SKM-1 (cell line): Measurements from ENCODE around the gene PTPRD.

Source experiments
- DNase-seq: peaks from one replicate; lab custom pipeline; 2025; ENCODE audit not compliant: unreplicated experiment; lab: John Stamatoyannopoulos, UW

The PTPRD gene

DNA sequence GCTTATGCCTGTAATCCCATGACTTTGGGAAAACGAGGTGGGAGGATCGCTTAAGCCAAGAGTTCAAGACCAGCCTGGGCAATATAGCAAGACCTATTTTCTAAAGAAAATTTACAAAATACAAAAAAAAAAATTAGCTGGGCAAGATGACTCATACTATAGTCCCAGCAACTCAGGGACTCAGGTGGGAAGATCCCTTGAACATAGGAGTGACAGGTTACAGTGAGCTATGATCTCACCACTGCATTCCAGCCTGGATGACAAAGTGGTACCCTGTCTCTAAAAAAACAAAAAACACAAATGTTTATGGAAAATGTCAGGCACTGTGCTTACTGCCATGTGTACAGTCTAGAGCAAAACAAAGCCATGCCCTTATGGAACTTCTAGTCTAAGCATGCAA, 1989.9 kb downstream of the PTPRD start:
- DNase-seq: no peak

DNA sequence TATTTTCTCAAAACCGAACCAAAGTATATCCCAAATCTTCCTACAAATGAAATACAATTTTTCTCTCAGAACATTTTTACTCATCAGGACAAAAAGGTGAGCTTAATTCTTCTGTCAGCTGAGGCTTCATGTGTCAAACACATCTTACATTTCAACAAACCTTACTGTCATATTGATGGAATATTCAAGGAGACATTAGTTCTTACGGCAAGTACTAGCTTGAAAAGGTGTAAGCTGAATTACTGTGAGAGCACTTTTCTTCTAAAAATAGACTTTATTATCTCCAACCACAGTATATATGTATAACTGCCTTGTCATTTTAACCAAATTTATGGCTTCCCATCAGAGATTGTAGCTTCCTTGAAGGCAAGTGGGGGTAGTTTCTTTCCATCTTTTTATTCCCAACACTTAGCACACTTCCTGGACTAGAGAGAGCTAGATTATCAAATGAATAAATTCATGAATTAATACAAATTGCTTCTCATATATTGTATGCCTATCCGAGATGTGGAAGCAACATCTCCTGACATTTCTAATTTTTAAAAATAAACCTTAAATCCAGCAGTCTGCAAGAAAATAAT, 1990.5 kb downstream of the PTPRD start:
- no peak for DNase-seq

GRCh38 chr9:8621416-8621815, 1991.4 kb downstream of the PTPRD start:
- no peak for DNase-seq

GRCh38 chr9:8616414-8616813, 1996.4 kb downstream of the PTPRD start:
- no peak for DNase-seq

DNA sequence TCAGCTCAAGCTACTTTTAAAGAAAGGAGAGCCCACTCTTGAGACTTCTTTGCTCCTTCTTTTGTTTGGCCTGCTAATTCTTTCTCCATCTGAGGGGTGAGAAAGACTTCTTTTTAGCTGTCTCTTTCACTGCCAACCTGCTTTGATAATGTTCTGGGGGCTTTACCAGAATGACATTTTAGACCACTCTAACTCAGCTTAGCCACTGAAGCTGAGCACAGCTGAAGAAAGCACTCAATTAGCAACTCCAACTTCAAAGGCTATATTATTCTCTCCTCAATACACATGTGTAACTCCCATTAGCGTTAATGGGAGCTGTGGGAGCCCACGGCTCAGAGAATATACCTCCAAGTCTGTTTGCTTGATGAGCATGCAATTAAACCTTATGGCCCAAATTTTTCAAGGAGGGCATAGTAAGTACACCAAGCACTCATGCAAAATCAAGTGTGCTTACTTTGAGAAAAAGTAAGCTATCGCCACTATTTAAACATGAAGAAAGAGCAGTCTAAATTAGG, 1997.8 kb downstream of the PTPRD start:
- DNase-seq: no peak

- no peak for DNase-seq
These were observed 1999.4 kb downstream of the PTPRD start for GRCh38 chr9:8613346-8613825.

DNA sequence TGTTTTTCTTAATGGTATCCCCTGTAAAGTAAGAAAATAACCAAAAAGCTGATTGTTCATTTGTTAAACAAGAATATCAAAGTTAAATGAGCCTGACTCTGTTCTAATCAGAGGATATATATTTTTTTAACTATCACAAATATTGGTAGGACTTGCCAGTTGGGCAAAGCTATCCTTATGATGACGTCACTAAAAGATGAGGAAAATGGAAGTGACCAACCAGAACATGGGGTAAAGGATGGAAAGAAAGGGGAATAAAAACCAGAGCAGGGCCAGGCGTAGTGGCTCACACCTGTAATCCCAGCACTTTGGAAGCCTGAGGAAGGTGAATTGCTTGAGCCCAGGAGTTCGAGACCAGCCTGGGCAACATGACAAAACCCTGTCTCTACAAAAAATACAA, 2001.6 kb downstream of the PTPRD start:
- no peak for DNase-seq

DNA sequence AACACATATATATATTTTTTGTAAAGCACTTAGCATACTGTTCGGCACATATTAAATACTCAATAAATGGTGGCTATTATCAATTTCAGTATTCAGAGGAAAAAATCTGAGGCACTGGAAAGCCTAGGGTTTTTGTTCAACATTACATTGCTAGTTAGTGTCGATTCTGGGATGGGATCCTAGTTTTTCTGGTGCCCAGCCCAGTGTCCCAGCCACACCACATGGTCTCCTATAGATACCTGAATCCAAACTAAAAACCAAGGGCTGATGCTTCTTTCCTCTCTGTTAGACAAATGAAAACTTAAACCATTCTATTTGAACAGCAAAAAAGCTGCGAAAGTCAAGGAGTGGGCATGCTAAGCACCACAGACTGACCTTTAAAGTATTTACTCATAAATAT, 2002.5 kb downstream of the PTPRD start:
- DNase-seq: no peak

GRCh38 chr9:8605096-8605495, 2007.7 kb downstream of the PTPRD start:
- DNase-seq: no peak

- no peak for DNase-seq
These were observed 2008.6 kb downstream of the PTPRD start for GRCh38 chr9:8604201-8604600.

DNA sequence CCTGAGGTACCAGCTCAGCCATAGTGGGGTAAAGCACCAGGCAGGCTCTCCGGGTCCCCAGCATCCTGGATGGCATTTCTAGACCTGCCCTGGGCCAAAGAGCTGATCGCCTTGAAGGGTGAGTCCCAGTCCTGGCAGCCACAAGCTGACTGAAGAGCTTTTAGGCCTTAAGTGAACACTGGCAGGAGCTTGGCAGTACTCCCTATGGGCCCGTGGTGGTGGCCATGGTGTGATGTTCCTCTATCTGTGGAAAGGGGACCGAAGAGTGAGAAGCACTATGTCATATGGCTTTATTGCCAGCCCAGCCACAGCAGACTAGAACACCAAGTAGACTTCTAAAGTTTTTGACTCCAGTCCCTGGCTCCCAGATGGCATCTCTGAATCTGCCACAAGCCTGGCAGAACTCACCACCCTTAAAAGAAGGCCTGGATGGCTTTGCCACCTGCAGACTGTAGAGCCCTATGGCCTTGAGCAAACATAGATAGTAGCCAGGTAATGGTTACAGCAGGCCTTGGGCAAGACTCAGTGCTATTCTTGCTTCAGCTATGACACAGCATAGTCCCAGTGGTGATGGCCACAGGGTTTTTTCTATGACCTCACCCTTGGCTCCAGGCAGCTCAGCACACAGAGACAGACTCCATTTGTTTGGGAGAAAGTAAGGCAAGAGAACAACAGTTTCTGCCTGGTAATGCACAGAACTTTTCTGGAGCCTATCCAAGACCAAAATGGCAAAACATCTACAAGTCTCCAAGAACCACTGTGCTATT, 2011.7 kb downstream of the PTPRD start:
- DNase-seq: no peak

DNA sequence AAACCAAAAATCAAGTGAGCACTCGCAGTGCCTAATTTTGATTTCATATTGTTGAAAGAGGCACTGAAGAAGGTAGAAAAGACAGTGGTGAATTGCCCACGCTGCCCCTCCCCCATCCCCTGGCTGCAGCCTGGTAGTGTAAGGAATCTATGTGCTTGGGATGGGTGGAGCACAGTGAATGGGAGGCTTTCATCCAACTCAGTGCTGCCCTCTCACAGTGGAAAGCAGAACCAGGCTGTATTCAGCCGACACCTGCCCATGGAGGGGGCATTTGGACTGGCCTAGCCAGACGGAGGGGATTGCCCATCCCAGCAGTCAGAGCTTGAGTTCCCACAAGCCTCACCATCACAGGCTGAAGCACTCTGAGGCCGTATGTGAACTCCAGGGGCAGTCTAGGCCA, 2012.9 kb downstream of the PTPRD start:
- no peak for DNase-seq

- DNase-seq: no peak
These were observed 2023.3 kb downstream of the PTPRD start for GRCh38 chr9:8589476-8589875.

- no peak for DNase-seq
These were observed 2027.8 kb downstream of the PTPRD start for GRCh38 chr9:8585036-8585435.

DNA sequence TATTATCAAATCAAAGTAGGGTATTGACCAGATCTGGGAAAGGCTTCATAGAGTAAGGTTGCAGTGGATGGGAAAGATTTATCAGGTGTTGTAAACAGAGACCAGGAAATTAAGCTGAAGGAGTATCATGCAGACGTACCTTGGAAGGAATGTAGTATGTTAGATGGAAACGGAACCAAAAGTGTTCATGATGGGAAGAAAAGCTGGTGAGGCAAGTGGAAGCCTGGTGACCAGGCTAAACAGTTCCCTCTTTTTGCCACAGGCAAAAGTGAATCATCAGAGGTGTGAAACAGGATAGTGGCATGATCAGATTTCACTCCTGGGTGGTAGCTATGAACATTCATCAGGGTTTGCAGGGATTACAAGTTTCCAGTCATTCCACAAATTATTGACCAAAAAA, 2033.1 kb downstream of the PTPRD start:
- no peak for DNase-seq

DNA sequence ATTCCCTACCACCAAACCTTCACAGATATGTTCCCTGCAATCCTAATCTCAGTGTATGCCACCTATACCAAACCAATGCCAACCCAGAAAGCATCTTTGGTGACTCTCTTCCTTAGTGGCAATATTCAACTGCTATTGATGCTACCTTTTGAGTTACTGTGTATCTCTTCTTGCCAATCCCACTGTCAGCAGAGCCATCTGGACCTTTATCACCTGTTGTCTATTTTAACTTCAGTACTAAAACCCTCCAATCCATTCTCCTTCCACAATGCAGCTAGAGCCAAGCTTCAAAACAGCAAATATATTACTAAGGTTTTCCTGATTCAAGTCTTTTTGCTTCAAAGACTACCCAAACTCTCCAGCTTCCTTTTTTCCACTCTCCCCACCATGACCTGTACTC, 2036.1 kb downstream of the PTPRD start:
- no peak for DNase-seq

- no peak for DNase-seq
These were observed 2038.0 kb downstream of the PTPRD start for GRCh38 chr9:8574846-8575245.

GRCh38 chr9:8572209-8572608, 2040.6 kb downstream of the PTPRD start:
- DNase-seq: no peak

DNA sequence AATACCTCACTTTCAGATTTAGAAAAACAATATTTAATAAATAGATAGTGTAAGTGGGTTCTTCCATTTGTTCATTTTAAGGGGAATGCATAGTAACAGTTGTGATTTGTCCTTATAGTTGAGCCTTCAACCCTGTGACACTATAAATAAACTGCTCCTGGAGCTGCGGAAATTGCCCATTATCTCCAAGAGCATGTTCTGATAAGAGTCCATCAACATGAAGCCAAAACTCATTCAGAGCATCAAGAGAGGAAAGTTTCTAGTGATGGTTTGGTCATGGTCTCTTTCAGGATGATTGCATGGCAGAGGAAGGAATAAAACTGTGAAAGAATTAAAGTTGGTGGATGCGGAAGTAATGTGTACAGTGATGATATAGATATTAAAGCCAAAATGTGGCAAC, 2041.2 kb downstream of the PTPRD start:
- no peak for DNase-seq

DNA sequence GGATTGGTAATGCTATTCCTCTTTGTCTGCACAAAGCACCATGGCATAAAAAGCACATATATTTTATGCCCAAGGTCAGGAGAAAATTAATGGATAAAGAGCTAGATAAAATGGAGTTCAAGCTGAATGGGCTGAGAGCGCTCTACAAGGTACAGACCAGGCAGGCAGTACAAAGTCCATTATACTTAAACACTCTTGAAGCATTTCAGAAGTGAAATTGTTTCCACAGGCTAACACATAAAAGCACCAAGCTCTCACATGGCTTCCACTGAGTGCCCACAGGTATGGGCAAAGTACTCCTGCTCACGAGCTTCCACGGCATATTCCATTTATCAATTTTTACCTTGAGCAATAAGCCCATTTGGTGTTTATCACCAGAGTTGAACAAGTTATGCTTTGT, 2042.0 kb downstream of the PTPRD start:
- DNase-seq: no peak

- DNase-seq: no peak
These were observed 2043.0 kb downstream of the PTPRD start for GRCh38 chr9:8569823-8570222.

DNA sequence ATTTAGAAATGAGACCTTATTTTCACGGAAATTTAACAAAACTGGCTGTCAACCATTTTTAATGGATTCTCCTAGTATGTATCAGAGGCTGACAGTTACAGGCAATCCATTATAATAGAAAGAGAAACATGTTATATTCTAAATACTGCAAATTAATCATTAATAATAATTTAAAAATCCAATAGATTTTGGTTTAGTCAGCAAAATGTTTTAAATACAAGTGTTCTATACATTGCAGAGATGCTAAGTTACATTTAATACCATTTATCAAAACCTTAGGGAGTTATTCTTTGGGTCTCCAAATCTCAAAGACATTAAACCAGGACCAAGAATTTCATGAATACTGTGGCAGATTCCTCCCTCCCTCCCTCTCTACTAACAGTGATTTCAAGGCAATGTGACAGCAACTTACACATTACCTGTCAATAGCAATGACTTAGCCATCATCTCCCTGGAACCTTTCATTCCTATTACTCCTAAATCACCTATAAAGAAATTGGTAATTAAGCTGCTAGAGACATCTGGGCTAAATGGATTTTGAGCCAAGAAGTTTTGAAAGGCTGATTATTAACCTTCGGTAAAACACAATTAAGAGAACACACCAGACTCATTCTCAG, 2044.7 kb downstream of the PTPRD start:
- DNase-seq: no peak
